Measurements from ENCODE around the gene FES. TPM values are rescaled to one million over a fixed set of nuclear protein-coding genes. Genes with fewer than 3 reads are reported as not detected.

Gene FES
- polyA plus RNA-seq, 3 donors: 140 to 260 (median 157) TPM

- peak overlapping the region in 1 of 7 donors; percentile 69 for H3K27ac Mint-ChIP-seq
- 92% methylated on average over 32 of the region's 35 CpGs for WGBS (ENCODE audit: insufficient coverage)
- no peak overlapping the region for H3K4me2 ChIP-seq (replicated peaks; ENCODE audit: extremely low read depth, low read length, poor library complexity, severe bottlenecking)
- H3K9me3 Mint-ChIP-seq: no peaks in the 10 kb centered on the region
- no peak overlapping the region for H3K9ac ChIP-seq (ENCODE audit: insufficient read depth, low read length, poor library complexity, severe bottlenecking)
- peaks cover 28% of the 10 kb centered on the region for H3K4me1 Mint-ChIP-seq
- DNase-seq: no peak
- no peak overlapping the region for H3K4me3 Mint-ChIP-seq
- peaks cover 72% of the 10 kb centered on the region for H4K20me1 ChIP-seq (ENCODE audit: insufficient read depth, low read length)
- H3K27me3 ChIP-seq (ENCODE audit: control insufficient read depth in 2 of 2, insufficient read depth in 2 of 2, low read length in 2 of 2): no peaks in the 10 kb centered on the region
- H3K36me3 Mint-ChIP-seq: peaks cover 55 to 66% of the 10 kb centered on the region in 2 donors
- H3K79me2 ChIP-seq (ENCODE audit: insufficient read depth, low read length): peaks cover 63% of the 10 kb centered on the region
- no peak overlapping the region for H3K4me3 ChIP-seq (replicated peaks in 1 of 3; ENCODE audit: low read depth in 2 of 3, low read length in 3 of 3)
- peak overlapping the region in 1 of 2 donors; percentile 2 for H3K27ac ChIP-seq (ENCODE audit: low read depth in 1 of 2, low read length in 2 of 2)
- H2AFZ ChIP-seq (ENCODE audit: insufficient read depth, low read depth, low read length, poor library complexity, severe bottlenecking): no peak overlapping the region
- TF ChIP-seq CTCF (IDR thresholded peaks at IDR 0.05): no peak
- H3K27me3 Mint-ChIP-seq (ENCODE audit: low read depth in 3 of 3): no peaks in the 10 kb centered on the region
- no peaks in the 10 kb centered on the region for H3K9me3 ChIP-seq (replicated peaks in 1 of 2; ENCODE audit: control insufficient read depth in 1 of 2, insufficient read depth in 1 of 2, low read length in 2 of 2)
- intact Hi-C loops (cut with micrococcal nuclease): loop anchor here in 1 of 2 donors (10.0 kb wide), 1 partner anchor 167 kb away; the partner anchor contains the start of gene BLM
- peaks cover 64 to 69% of the 10 kb centered on the region in 2 donors for H3K36me3 ChIP-seq (replicated peaks in 1 of 2; ENCODE audit: control insufficient read depth in 1 of 2, insufficient read depth in 2 of 2, low read length in 2 of 2)
- H3K4me1 ChIP-seq (ENCODE audit: control insufficient read depth in 1 of 2, insufficient read depth in 2 of 2, low read length in 2 of 2): peaks cover 19 to 39% of the 10 kb centered on the region in 2 donors
Measured at GRCh38 chr15:90881181-90881977, 2.9 kb upstream of the FES start.

- Histone ChIP-seq H3K36me3 (replicated peaks in 1 of 2; ENCODE audit: control insufficient read depth in 1 of 2, insufficient read depth in 2 of 2, low read length in 2 of 2) (peaks cover 62 to 69% of the 10 kb centered on the region in 2 donors), H3K9me3 (replicated peaks in 1 of 2; ENCODE audit: control insufficient read depth in 1 of 2, insufficient read depth in 1 of 2, low read length in 2 of 2) (no peaks in the 10 kb centered on the region), H3K27ac (ENCODE audit: low read depth in 1 of 2, low read length in 2 of 2) (peak overlapping the region in 1 of 2 donors; percentile 88), H3K4me1 (ENCODE audit: control insufficient read depth in 1 of 2, insufficient read depth in 2 of 2, low read length in 2 of 2) (peaks cover 27 to 46% of the 10 kb centered on the region in 2 donors), H3K4me3 (replicated peaks in 1 of 3; ENCODE audit: low read depth in 2 of 3, low read length in 3 of 3) (no peak overlapping the region), H2AFZ (ENCODE audit: insufficient read depth, low read depth, low read length, poor library complexity, severe bottlenecking) (no peak overlapping the region), H3K79me2 (ENCODE audit: insufficient read depth, low read length) (peaks cover 63% of the 10 kb centered on the region), H3K4me2 (replicated peaks; ENCODE audit: extremely low read depth, low read length, poor library complexity, severe bottlenecking) (no peak overlapping the region), H4K20me1 (ENCODE audit: insufficient read depth, low read length) (peaks cover 72% of the 10 kb centered on the region), H3K9ac (ENCODE audit: insufficient read depth, low read length, poor library complexity, severe bottlenecking) (no peak overlapping the region), H3K27me3 (ENCODE audit: control insufficient read depth in 2 of 2, insufficient read depth in 2 of 2, low read length in 2 of 2) (no peaks in the 10 kb centered on the region)
- peaks cover 51 to 66% of the 10 kb centered on the region in 2 donors for H3K36me3 Mint-ChIP-seq
- no peaks in the 10 kb centered on the region for H3K27me3 Mint-ChIP-seq (ENCODE audit: low read depth in 3 of 3)
- no peak for DNase-seq
- peaks cover 32% of the 10 kb centered on the region for H3K4me1 Mint-ChIP-seq
- no peak overlapping the region for H3K4me3 Mint-ChIP-seq
- intact Hi-C loops (cut with micrococcal nuclease): loop anchor here in 1 of 2 donors (10.0 kb wide), 1 partner anchor 167 kb away; the partner anchor contains the start of gene BLM
- H3K9me3 Mint-ChIP-seq: no peaks in the 10 kb centered on the region
- TF ChIP-seq CTCF (IDR thresholded peaks at IDR 0.05): no peak
- 100% methylated on average over 3 of the region's 19 CpGs for WGBS (ENCODE audit: insufficient coverage)
- peak overlapping the region in 5 of 7 donors; percentile 37 to 87 (median 80) for H3K27ac Mint-ChIP-seq
Measured at GRCh38 chr15:90881978-90882721, 2.2 kb upstream of the FES start.
